COLO829 (cell line): ENCODE data around the gene ADAMTSL1.

Experiments used
- DNase-seq: peaks from one replicate; pipeline ENCODE4 v3.0.0; 2012; ENCODE audit warnings: low spot score

ADAMTSL1 gene

GRCh38 chr9:18564018-18564880 lies 90.3 kb downstream of the ADAMTSL1 start:
- no peak for DNase-seq

DNA sequence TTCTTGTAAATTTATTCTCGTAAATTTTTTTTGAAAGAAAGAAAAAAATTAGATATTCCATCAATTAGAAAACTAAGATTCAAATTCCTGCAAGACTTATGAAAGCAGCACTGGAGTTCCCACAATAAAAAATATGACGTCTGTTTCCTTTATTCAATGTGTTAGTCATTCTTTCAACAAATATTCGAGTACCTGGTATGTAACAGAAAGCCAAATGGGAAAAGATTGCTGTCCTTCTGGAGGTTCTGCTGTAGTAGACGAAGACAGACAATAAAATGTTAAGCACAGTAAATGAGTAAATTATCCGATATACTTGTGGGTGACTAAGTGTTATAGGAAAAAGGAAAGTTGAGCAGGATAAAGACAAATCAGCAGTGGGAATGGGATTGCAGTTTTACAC lies 92.2 kb downstream of the ADAMTSL1 start:
- DNase-seq = no peak

- DNase-seq = no peak
Measured at GRCh38 chr9:18568973-18569372, 95.0 kb downstream of the ADAMTSL1 start.

DNA sequence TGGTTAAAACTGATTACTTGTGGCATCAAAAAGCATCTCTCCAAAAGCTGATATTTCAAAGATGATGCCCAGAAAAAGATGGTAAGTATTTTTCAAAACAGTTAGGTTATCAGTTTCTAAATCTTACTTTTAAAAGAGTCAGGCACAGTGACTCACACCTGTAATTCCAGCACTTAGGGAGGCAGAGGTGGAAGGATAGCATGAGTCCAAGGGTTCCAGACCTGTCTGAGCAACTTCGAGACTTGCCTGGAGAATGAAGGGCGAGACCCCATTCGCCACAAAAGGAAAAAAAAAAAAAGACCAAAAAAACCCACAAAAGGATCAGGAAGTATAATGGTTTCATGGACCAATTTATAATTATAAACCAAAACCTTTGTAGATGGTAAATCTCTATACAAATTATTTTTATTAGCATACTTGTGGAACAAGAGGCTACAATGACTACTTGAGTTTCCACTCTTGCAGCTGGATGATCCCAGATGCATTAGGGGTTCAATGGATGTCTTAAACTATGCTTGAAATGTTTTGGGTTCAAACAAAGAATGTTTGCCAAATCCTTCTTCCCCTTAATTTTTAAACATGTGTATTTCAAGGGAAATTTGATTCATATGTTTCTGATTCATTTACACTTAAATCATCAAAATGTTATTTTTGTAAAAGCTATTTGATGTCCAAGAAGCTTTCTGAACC lies 96.1 kb downstream of the ADAMTSL1 start:
- no peak for DNase-seq

DNA sequence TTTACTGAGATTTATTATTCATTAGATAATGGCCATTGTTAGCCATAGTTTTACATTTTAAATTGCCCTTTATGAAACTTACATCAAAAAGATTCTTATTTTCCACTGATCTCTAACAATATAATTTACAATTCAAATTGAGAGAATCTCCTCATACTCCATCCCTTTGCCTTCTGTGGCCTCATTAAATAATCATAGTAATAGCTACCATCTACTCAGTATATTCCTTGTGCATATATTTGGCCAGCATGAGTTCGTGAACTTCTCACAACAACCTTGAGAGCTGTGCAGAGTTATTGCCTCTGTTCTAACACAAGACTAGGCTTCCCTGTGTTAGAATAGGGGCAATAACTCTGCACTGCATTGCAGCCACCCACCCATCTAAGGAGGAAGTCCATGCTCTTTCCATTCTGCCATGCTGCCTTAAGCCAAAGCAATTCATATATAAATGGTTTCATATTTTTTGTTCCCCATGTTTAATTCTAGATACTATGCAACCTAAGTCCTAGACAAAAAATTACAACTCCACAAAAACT lies 99.1 kb downstream of the ADAMTSL1 start:
- DNase-seq = no peak

- DNase-seq = no peak
Measured at GRCh38 chr9:18575686-18576085, 101.7 kb downstream of the ADAMTSL1 start.

GRCh38 chr9:18579536-18579935 lies 105.6 kb downstream of the ADAMTSL1 start:
- DNase-seq = no peak

GRCh38 chr9:18580151-18580550 lies 106.2 kb downstream of the ADAMTSL1 start:
- no peak for DNase-seq

- DNase-seq = no peak
Measured at GRCh38 chr9:18585996-18586395, 112.0 kb downstream of the ADAMTSL1 start.

DNA sequence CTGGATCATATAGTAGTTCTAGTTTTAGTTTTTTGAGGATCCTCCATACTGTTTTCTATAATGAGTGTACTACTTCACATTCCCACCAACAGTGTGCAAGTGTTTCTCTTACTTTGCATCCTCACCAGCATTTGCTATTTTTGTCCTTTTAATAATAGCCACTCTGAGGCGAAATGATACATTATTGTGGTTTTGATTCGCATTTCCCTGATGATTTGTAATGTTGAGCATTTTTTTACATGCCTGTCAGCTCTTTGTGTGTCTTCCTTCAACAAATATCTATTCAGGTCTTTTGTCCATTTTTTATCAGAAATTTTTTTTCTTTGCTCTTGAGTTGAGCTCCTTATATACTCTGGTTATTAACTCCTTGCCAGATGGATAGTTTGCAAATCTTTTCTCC lies 114.0 kb downstream of the ADAMTSL1 start:
- DNase-seq = no peak

- no peak for DNase-seq
Measured at GRCh38 chr9:18591261-18591660, 117.3 kb downstream of the ADAMTSL1 start.

DNA sequence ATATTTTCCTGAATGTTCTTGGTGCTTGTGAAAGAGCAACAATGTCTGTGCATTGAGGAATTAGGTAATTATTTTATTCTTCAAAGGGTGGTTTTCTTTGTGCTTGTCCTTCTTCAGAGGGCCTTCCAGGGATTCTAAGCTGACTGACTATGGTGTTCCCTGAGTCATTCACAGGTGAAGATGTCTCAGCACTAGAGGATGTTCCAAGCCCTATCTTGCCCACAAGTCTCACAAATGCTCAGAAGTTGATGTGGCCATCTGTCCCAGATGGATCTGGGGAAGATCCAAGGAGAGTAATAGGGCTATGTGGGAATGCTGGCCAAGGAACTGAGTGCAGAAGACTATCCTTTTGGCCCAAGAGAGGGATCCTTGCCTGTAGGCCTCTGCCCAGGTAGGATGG lies 120.9 kb downstream of the ADAMTSL1 start:
- no peak for DNase-seq

- no peak for DNase-seq
Measured at GRCh38 chr9:18595597-18595996, 121.6 kb downstream of the ADAMTSL1 start.

- no peak for DNase-seq
Measured at GRCh38 chr9:18596920-18597319, 123.0 kb downstream of the ADAMTSL1 start.

GRCh38 chr9:18598969-18599368 lies 125.0 kb downstream of the ADAMTSL1 start:
- DNase-seq = no peak

GRCh38 chr9:18601026-18601425 lies 127.1 kb downstream of the ADAMTSL1 start:
- no peak for DNase-seq

DNA sequence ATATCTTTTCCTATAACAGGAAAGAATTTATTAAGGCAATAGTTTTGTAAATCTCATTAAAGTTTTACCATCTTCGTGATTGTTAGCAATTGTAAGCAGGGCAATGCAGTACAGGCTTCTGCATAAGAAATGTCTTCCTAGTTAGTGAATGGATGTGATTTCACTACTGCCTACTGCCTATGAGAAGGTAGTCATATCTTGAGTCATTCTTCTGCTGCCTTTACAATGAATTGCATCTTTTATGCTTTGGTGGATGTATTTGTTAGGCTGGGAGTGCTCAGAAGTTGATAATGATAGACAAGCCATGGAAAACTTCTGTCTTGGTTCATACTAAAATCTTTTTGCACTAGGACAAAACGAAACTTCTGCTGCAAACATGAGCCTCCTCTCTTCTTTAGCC lies 128.0 kb downstream of the ADAMTSL1 start:
- no peak for DNase-seq

- DNase-seq = no peak
Measured at GRCh38 chr9:18604767-18605730, 131.1 kb downstream of the ADAMTSL1 start.

DNA sequence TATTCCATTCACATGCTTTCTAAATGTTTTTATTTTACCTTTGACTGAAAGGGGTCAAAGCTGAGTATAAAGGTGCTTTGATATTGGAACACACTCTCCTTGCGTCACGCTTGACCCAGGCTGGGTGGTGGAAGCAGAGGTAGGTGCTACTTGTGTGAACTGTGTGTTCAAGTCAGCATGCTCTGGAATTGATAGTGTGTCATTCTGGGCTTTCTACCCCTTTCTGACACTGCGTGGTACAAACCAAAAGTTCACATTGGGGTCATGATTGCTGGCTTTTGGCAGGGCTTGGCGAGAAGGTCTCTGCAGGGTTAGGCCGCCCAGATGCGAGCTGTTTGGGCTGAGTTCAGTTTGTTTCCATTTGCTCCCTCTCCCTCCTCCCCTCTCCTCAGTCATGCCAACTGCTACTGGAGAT lies 131.8 kb downstream of the ADAMTSL1 start:
- DNase-seq = no peak

GRCh38 chr9:18606281-18606680 lies 132.3 kb downstream of the ADAMTSL1 start:
- DNase-seq = no peak

DNA sequence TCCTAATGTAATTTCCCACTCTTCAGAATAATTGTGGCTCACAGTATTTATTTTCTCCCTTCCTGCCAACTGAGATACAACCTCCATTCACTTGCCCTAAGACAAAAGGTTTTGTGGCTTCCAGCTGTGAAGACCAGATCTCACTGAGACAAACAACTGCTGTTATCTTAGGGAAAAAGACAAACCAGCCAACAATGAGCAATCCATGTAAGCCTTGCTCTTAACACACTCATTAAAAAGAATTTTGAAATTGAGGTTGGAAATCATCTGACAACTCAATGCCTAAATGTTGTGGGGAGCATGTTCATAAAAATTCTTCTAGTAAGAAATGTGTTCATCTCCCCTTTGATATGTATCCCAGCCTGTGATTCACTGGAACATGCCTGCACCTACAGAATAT lies 132.9 kb downstream of the ADAMTSL1 start:
- no peak for DNase-seq

GRCh38 chr9:18608371-18608770 lies 134.4 kb downstream of the ADAMTSL1 start:
- no peak for DNase-seq
